GM23338 (cell line): ENCODE measurements around the gene PCNT. TPM values are rescaled to one million over a fixed set of nuclear protein-coding genes. Genes with fewer than 3 reads are reported as not detected.

Source experiments
- ATAC-seq: fragments of 200-7000 bp; cut with Tn5 transposase; 3 replicates; pipeline ENCODE4 v1.9.1; 2020
- DNase-seq: peaks from one replicate; pipeline ENCODE4 v3.0.0-alpha.2; 2015; ENCODE audit warnings: low spot score
- H2AFZ ChIP-seq: fragments of 200-600 bp; sonication (generic); 2 replicates; pipeline ENCODE4 v1.8.0; 2016; ENCODE audit warnings: antibody characterized with exemption, mild to moderate bottlenecking, moderate library complexity
- H3F3A ChIP-seq: fragments of 200-600 bp; sonication (generic); replicated peaks from 2 replicates; pipeline ENCODE4 v1.8.0; 2017; ENCODE audit warnings: antibody characterized with exemption, mixed run types, low read depth
- H3K27ac ChIP-seq: fragments of 200-600 bp; sonication (generic); 2 replicates; pipeline ENCODE4 v1.6.1; 2016; ENCODE audit warnings: low read depth
- H3K27me3 ChIP-seq: fragments of 200-600 bp; sonication (generic); 2 replicates; pipeline ENCODE4 v1.8.0; 2016; ENCODE audit warnings: mild to moderate bottlenecking, mixed run types, moderate library complexity; ENCODE audit not compliant: insufficient read depth
- H3K36me3 ChIP-seq: fragments of 200-600 bp; sonication (generic); 2 replicates; pipeline ENCODE4 v1.8.0; 2016; ENCODE audit warnings: mild to moderate bottlenecking; ENCODE audit not compliant: insufficient read depth
- H3K4me1 ChIP-seq: fragments of 200-600 bp; sonication (generic); 2 replicates; pipeline ENCODE4 v1.8.0; 2016; ENCODE audit warnings: mild to moderate bottlenecking, moderate library complexity; ENCODE audit not compliant: insufficient read depth
- H3K4me2 ChIP-seq: fragments of 200-600 bp; sonication (generic); 2 replicates; pipeline ENCODE4 v1.7.1; 2017; ENCODE audit warnings: mixed run types
- H3K4me3 ChIP-seq: fragments of 200-600 bp; sonication (generic); 2 replicates; pipeline ENCODE4 v1.6.1; 2016; ENCODE audit warnings: mixed run types
- H3K79me2 ChIP-seq: fragments of 200-600 bp; sonication (generic); replicated peaks from 2 replicates; pipeline ENCODE4 v1.8.0; 2017; ENCODE audit warnings: mild to moderate bottlenecking; ENCODE audit not compliant: insufficient read depth
- H3K9me2 ChIP-seq: fragments of 200-600 bp; sonication (generic); 2 replicates; pipeline ENCODE4 v1.8.0; 2017; ENCODE audit not compliant: insufficient read depth
- H4K20me1 ChIP-seq: fragments of 200-600 bp; sonication (generic); replicated peaks from 2 replicates; pipeline ENCODE4 v1.8.0; 2017; ENCODE audit warnings: mild to moderate bottlenecking; ENCODE audit not compliant: insufficient read depth
- H3K27ac Mint-ChIP-seq: 2 replicates; pipeline ENCODE4 v1.8.0; 2020; ENCODE audit warnings: inconsistent platforms, mild to moderate bottlenecking, moderate library complexity, mixed read lengths
- H3K27me3 Mint-ChIP-seq: 3 replicates; pipeline ENCODE4 v1.8.0; 2022; ENCODE audit warnings: low read depth, mild to moderate bottlenecking, moderate library complexity, mixed read lengths, inconsistent platforms; ENCODE audit not compliant: insufficient read depth, poor library complexity
- H3K36me3 Mint-ChIP-seq: 3 replicates; pipeline ENCODE4 v1.8.0; 2021; ENCODE audit warnings: low read depth, mild to moderate bottlenecking, inconsistent platforms, moderate library complexity, mixed read lengths
- H3K4me1 Mint-ChIP-seq: 3 replicates; pipeline ENCODE4 v1.8.0; 2020; ENCODE audit warnings: mild to moderate bottlenecking, inconsistent platforms, mixed read lengths
- H3K4me3 Mint-ChIP-seq: 3 replicates; pipeline ENCODE4 v1.8.0; 2021; ENCODE audit warnings: moderate library complexity, mild to moderate bottlenecking, inconsistent platforms, mixed read lengths
- H3K9me3 Mint-ChIP-seq: 3 replicates; pipeline ENCODE4 v1.8.0; 2020; ENCODE audit warnings: moderate library complexity, mild to moderate bottlenecking, inconsistent platforms, mixed read lengths
- CREB1 ChIP-seq: fragments of 250-450 bp; sonication (Bioruptor Pico); IDR thresholded peaks from 2 replicates; pipeline ENCODE4 v1.5.0; 2020; ENCODE audit warnings: low read depth, mild to moderate bottlenecking, moderate library complexity
- EZH2 ChIP-seq: fragments of 200-600 bp; sonication (generic); IDR thresholded peaks from one replicate; pipeline ENCODE4 v1.8.0; 2017; ENCODE audit warnings: antibody characterized with exemption, mild to moderate bottlenecking, low read depth; ENCODE audit not compliant: unreplicated experiment
- EZH2phosphoT487 ChIP-seq: fragments of 200-600 bp; sonication (generic); IDR thresholded peaks from one replicate; pipeline ENCODE4 v1.8.1; 2018; ENCODE audit warnings: antibody characterized with exemption; ENCODE audit not compliant: unreplicated experiment
- JUNB ChIP-seq: IDR thresholded peaks from one replicate; pipeline ENCODE4 v1.6.1; 2016; ENCODE audit warnings: antibody characterized with exemption; ENCODE audit not compliant: unreplicated experiment
- NANOG ChIP-seq: IDR thresholded peaks from 2 replicates; pipeline ENCODE4 v1.6.1; 2016; ENCODE audit warnings: antibody characterized with exemption, borderline replicate concordance
- POLR2AphosphoS5 ChIP-seq: IDR thresholded peaks from 2 replicates; pipeline ENCODE4 v1.6.1; 2016; ENCODE audit warnings: antibody characterized with exemption, low read depth
- STAT1 ChIP-seq: IDR thresholded peaks from one replicate; pipeline ENCODE4 v1.6.1; 2016; ENCODE audit warnings: antibody characterized with exemption; ENCODE audit not compliant: unreplicated experiment
- ZNF114 ChIP-seq: fragments of 250-450 bp; sonication (Bioruptor Pico); IDR thresholded peaks from 2 replicates; pipeline ENCODE4 v1.5.0; 2020; ENCODE audit warnings: mild to moderate bottlenecking, moderate library complexity
- ZNF331 ChIP-seq: fragments of 250-450 bp; sonication (Bioruptor Pico); IDR thresholded peaks from 2 replicates; pipeline ENCODE4 v1.5.0; 2020; ENCODE audit warnings: low read depth, mild to moderate bottlenecking, moderate library complexity
- polyA plus RNA-seq: library from polyadenylated mRNA; unstranded; fragments of >200 nt; fragmentation: Nextera tagmentation; extraction: Ambion mirVana; gene quantifications from 2 replicates; pipeline ENCODE4 v1.2.1, GENCODE V29; 2016
- total RNA-seq: library from RNA; depleted of rRNA; stranded (reverse); fragments of >200 nt; shearing (Covaris generic); gene quantifications from 2 replicates; pipeline ENCODE4 v1.2.3, GENCODE V29; 2014
- TF ChIP-seq, protein P1 (sequence below): IDR thresholded peaks from one replicate; pipeline ENCODE4 v1.6.1; 2018; ENCODE audit warnings: antibody characterized with exemption; ENCODE audit not compliant: unreplicated experiment
- TF ChIP-seq, protein P2 (sequence below): IDR thresholded peaks from 2 replicates; pipeline ENCODE4 v1.6.1; 2016; ENCODE audit warnings: antibody characterized with exemption
- TF ChIP-seq, protein P3 (sequence below): fragments of 250-450 bp; sonication (Bioruptor Pico); IDR thresholded peaks from 2 replicates; pipeline ENCODE4 v1.5.0; 2020; ENCODE audit warnings: mild to moderate bottlenecking, moderate library complexity
- TF ChIP-seq, protein P4 (sequence below), 2 experiments: fragments of 200-600 bp in 1 of 2; sonication (generic) in 1 of 2; conservative IDR thresholded peaks; 2 replicates each; pipeline versions ENCODE4 v1.5.1 to v1.6.1; 2016 to 2017; ENCODE audit warnings: antibody characterized with exemption in 2 of 2, low read depth in 2 of 2, mild to moderate bottlenecking in 2 of 2, moderate library complexity in 1 of 2

Gene PCNT
- total and polyA plus RNA-seq, 2 experiments from 2014 or later = 39.6 to 46.1 TPM

DNA sequence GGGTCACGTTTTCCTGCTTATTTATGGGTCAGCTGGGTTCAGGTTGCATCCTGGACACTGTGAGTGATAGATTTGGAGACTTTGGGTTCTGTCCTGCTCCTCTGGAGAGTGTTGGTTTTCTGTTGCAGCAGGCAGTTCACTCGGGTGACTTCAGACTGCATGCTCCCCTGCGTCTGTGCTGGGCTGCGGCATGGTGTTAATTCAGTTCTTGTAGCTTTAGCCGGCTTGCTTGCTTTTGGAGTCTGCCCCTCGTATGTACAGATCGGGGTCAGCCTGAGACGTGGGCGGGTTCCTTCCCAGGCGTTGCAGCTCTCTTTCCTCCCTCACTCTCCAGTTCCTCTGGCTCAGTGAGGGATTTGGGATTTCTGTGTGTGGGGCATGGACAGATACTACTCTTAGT lies 38.0 kb downstream of the PCNT start:
- peaks cover 15% of the 10 kb centered on the region; the same call in 1 of the 2 replicates for H3K79me2 ChIP-seq
- Mint-ChIP-seq H3K27ac (peak overlapping the region; percentile 67; the same call in 1 of the 2 replicates), H3K36me3 (peaks cover 82% of the 10 kb centered on the region), H3K4me1 (no peaks in the 10 kb centered on the region), H3K9me3 (peaks cover 8% of the 10 kb centered on the region; the same call in 2 of the 3 replicates), H3K4me3 (no peak overlapping the region), H3K27me3 (peaks cover 15% of the 10 kb centered on the region)
- DNase-seq (no peak), ATAC-seq (no peak)
- no peak overlapping the region for H2AFZ ChIP-seq
- no peaks in the 10 kb centered on the region for H3K27me3 ChIP-seq
- H4K20me1 ChIP-seq = no peaks in the 10 kb centered on the region; the same call in 1 of the 2 replicates
- 0 out of 2 replicates have a peak, but pooled peaks cover 7% of the 10 kb centered on the region for H3F3A ChIP-seq
- TF ChIP-seq ZNF331 (CRISPR knock-in tag) (no peak), JUNB (no peak), NANOG (no peak), EZH2 (no peak), STAT1 (no peak), EZH2phosphoT487 (no peak), ZNF114 (CRISPR knock-in tag) (no peak), POLR2AphosphoS5 (no peak), CREB1 (no peak)
- TF ChIP-seq, protein P1, sequence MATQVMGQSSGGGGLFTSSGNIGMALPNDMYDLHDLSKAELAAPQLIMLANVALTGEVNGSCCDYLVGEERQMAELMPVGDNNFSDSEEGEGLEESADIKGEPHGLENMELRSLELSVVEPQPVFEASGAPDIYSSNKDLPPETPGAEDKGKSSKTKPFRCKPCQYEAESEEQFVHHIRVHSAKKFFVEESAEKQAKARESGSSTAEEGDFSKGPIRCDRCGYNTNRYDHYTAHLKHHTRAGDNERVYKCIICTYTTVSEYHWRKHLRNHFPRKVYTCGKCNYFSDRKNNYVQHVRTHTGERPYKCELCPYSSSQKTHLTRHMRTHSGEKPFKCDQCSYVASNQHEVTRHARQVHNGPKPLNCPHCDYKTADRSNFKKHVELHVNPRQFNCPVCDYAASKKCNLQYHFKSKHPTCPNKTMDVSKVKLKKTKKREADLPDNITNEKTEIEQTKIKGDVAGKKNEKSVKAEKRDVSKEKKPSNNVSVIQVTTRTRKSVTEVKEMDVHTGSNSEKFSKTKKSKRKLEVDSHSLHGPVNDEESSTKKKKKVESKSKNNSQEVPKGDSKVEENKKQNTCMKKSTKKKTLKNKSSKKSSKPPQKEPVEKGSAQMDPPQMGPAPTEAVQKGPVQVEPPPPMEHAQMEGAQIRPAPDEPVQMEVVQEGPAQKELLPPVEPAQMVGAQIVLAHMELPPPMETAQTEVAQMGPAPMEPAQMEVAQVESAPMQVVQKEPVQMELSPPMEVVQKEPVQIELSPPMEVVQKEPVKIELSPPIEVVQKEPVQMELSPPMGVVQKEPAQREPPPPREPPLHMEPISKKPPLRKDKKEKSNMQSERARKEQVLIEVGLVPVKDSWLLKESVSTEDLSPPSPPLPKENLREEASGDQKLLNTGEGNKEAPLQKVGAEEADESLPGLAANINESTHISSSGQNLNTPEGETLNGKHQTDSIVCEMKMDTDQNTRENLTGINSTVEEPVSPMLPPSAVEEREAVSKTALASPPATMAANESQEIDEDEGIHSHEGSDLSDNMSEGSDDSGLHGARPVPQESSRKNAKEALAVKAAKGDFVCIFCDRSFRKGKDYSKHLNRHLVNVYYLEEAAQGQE = no peak
- TF ChIP-seq, protein P2, sequence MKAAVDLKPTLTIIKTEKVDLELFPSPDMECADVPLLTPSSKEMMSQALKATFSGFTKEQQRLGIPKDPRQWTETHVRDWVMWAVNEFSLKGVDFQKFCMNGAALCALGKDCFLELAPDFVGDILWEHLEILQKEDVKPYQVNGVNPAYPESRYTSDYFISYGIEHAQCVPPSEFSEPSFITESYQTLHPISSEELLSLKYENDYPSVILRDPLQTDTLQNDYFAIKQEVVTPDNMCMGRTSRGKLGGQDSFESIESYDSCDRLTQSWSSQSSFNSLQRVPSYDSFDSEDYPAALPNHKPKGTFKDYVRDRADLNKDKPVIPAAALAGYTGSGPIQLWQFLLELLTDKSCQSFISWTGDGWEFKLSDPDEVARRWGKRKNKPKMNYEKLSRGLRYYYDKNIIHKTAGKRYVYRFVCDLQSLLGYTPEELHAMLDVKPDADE = no peak
- TF ChIP-seq, protein P3, sequence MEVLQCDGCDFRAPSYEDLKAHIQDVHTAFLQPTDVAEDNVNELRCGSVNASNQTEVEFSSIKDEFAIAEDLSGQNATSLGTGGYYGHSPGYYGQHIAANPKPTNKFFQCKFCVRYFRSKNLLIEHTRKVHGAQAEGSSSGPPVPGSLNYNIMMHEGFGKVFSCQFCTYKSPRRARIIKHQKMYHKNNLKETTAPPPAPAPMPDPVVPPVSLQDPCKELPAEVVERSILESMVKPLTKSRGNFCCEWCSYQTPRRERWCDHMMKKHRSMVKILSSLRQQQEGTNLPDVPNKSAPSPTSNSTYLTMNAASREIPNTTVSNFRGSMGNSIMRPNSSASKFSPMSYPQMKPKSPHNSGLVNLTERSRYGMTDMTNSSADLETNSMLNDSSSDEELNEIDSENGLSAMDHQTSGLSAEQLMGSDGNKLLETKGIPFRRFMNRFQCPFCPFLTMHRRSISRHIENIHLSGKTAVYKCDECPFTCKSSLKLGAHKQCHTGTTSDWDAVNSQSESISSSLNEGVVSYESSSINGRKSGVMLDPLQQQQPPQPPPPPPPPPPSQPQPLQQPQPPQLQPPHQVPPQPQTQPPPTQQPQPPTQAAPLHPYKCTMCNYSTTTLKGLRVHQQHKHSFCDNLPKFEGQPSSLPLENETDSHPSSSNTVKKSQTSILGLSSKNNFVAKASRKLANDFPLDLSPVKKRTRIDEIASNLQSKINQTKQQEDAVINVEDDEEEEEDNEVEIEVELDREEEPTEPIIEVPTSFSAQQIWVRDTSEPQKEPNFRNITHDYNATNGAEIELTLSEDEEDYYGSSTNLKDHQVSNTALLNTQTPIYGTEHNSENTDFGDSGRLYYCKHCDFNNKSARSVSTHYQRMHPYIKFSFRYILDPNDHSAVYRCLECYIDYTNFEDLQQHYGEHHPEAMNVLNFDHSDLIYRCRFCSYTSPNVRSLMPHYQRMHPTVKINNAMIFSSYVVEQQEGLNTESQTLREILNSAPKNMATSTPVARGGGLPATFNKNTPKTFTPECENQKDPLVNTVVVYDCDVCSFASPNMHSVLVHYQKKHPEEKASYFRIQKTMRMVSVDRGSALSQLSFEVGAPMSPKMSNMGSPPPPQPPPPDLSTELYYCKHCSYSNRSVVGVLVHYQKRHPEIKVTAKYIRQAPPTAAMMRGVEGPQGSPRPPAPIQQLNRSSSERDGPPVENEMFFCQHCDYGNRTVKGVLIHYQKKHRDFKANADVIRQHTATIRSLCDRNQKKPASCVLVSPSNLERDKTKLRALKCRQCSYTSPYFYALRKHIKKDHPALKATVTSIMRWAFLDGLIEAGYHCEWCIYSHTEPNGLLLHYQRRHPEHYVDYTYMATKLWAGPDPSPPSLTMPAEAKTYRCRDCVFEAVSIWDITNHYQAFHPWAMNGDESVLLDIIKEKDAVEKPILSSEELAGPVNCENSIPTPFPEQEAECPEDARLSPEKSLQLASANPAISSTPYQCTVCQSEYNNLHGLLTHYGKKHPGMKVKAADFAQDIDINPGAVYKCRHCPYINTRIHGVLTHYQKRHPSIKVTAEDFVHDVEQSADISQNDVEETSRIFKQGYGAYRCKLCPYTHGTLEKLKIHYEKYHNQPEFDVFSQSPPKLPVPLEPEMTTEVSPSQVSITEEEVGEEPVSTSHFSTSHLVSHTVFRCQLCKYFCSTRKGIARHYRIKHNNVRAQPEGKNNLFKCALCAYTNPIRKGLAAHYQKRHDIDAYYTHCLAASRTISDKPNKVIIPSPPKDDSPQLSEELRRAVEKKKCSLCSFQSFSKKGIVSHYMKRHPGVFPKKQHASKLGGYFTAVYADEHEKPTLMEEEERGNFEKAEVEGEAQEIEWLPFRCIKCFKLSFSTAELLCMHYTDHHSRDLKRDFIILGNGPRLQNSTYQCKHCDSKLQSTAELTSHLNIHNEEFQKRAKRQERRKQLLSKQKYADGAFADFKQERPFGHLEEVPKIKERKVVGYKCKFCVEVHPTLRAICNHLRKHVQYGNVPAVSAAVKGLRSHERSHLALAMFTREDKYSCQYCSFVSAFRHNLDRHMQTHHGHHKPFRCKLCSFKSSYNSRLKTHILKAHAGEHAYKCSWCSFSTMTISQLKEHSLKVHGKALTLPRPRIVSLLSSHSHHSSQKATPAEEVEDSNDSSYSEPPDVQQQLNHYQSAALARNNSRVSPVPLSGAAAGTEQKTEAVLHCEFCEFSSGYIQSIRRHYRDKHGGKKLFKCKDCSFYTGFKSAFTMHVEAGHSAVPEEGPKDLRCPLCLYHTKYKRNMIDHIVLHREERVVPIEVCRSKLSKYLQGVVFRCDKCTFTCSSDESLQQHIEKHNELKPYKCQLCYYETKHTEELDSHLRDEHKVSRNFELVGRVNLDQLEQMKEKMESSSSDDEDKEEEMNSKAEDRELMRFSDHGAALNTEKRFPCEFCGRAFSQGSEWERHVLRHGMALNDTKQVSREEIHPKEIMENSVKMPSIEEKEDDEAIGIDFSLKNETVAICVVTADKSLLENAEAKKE (CRISPR knock-in tag) = no peak
- TF ChIP-seq, protein P4, sequence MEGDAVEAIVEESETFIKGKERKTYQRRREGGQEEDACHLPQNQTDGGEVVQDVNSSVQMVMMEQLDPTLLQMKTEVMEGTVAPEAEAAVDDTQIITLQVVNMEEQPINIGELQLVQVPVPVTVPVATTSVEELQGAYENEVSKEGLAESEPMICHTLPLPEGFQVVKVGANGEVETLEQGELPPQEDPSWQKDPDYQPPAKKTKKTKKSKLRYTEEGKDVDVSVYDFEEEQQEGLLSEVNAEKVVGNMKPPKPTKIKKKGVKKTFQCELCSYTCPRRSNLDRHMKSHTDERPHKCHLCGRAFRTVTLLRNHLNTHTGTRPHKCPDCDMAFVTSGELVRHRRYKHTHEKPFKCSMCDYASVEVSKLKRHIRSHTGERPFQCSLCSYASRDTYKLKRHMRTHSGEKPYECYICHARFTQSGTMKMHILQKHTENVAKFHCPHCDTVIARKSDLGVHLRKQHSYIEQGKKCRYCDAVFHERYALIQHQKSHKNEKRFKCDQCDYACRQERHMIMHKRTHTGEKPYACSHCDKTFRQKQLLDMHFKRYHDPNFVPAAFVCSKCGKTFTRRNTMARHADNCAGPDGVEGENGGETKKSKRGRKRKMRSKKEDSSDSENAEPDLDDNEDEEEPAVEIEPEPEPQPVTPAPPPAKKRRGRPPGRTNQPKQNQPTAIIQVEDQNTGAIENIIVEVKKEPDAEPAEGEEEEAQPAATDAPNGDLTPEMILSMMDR (conservative IDR thresholded peaks at IDR 0.05; ENCODE audit: low read depth in 2 of 2) = no peak
- no peaks in the 10 kb centered on the region for H3K4me1 ChIP-seq
- peaks cover 7% of the 10 kb centered on the region; the same call in 1 of the 2 replicates for H3K36me3 ChIP-seq
- H3K27ac ChIP-seq = 0 out of 2 replicates have a peak overlapping the region, but pooled peaks have one; percentile 19
- H3K4me3 ChIP-seq = no peak overlapping the region
- H3K9me2 ChIP-seq = no peaks in the 10 kb centered on the region
- no peak overlapping the region for H3K4me2 ChIP-seq
